HepG2 (cell line): Measurements from ENCODE around the gene OR2A2. TPM values are rescaled to one million over a fixed set of nuclear protein-coding genes. Genes with fewer than 3 reads are reported as not detected.
A peak's percentile ranks its signal among the peaks of the same experiment; 100 is the strongest.

Experiments used
- ATAC-seq: fragments of 200-7000 bp; cut with Tn5 transposase; 3 replicates; pipeline ENCODE4 v1.9.1; 2020; ENCODE audit warnings: mild to moderate bottlenecking, moderate library complexity
- BruUV-seq: library from RNA; stranded (reverse); fragments of 400-500 nt; replicated peaks from 2 replicates; lab custom pipeline; 2021; lab: Mats Ljungman, UMichigan
- CTCF ChIA-PET: fragments of 300-600 bp; formaldehyde crosslinking; extraction: SDS; loops from one replicate; lab custom pipeline; 2021; ENCODE audit warnings: low total read pairs, inconsistent platforms, low intra/inter-chr PET ratio; lab: Yijun Ruan, JAX
- POLR2A ChIA-PET: fragments of 350-600 bp; sonication (Branson Sonifier 250); formaldehyde crosslinking; loops from one replicate; lab custom pipeline; 2020; ENCODE audit warnings: antibody characterized with exemption, inconsistent platforms; lab: Yijun Ruan, JAX
- DNase-seq: peaks from one replicate; pipeline ENCODE4 v3.0.0-alpha.2; 2015; ENCODE audit warnings: low spot score
- FAIRE-seq: peaks from 3 replicates; lab custom pipeline; 2011; peaks lifted over from hg19 to GRCh38; lab: Jason Lieb, UNC
- H2AFZ ChIP-seq: one replicate; pipeline ENCODE4 v1.6.1; 2011; ENCODE audit warnings: low read length, inconsistent platforms
- H3K27ac ChIP-seq: fragments of 300-600 bp; 3 replicates; pipeline ENCODE4 v1.8.0; 2011; ENCODE audit warnings: mixed run types, mild to moderate bottlenecking, mixed read lengths, low read length, inconsistent platforms; ENCODE audit not compliant: insufficient read depth; ENCODE audit errors: extremely low read length
- H3K27me3 ChIP-seq, 2 experiments: fragments of 200-600 bp in 1 of 2; 2 replicates in 1 of 2; 3 replicates in 1 of 2; pipeline versions ENCODE4 v1.6.0 to v1.8.0; 2011; ENCODE audit warnings: low read length in 2 of 2, mild to moderate bottlenecking in 2 of 2, moderate library complexity in 2 of 2, inconsistent platforms in 1 of 2; ENCODE audit not compliant: insufficient read depth in 2 of 2, control insufficient read depth in 1 of 2
- H3K36me3 ChIP-seq, 2 experiments: fragments of 200-600 bp in 1 of 2; replicated peaks in 1 of 2; 2 replicates in 1 of 2; 3 replicates in 1 of 2; pipeline versions ENCODE4 v1.5.1 to v1.8.0; 2011; ENCODE audit warnings: low read length in 2 of 2, inconsistent platforms in 1 of 2; ENCODE audit not compliant: insufficient read depth in 2 of 2, control insufficient read depth in 1 of 2
- H3K4me1 ChIP-seq: 2 replicates; pipeline ENCODE4 v1.5.1; 2012; ENCODE audit warnings: low read length, inconsistent platforms; ENCODE audit not compliant: insufficient read depth
- H3K4me2 ChIP-seq: 2 replicates; pipeline ENCODE4 v1.6.0; 2011; ENCODE audit warnings: low read depth, low read length, inconsistent platforms
- H3K4me3 ChIP-seq, 3 experiments: fragments of 200-600 bp in 1 of 3; sonication (generic), shearing (Covaris generic) in 1 of 3; replicated peaks in 1 of 3; 2 replicates each; pipeline ENCODE4 v1.5.1; 2011 to 2016; ENCODE audit warnings: low read length in 3 of 3, inconsistent platforms in 2 of 3, low read depth in 2 of 3, mild to moderate bottlenecking in 2 of 3, control low read depth in 1 of 3, mixed read lengths in 1 of 3; ENCODE audit not compliant: insufficient read depth in 1 of 3
- H3K79me2 ChIP-seq: one replicate; pipeline ENCODE4 v1.6.1; 2011; ENCODE audit warnings: low read length, inconsistent platforms; ENCODE audit not compliant: insufficient read depth
- H3K9ac ChIP-seq: 2 replicates; pipeline ENCODE4 v1.6.0; 2011; ENCODE audit warnings: mild to moderate bottlenecking, low read depth, low read length, inconsistent platforms; ENCODE audit not compliant: insufficient read depth
- H3K9me3 ChIP-seq: 2 replicates; pipeline ENCODE4 v1.5.1; 2012; ENCODE audit warnings: mild to moderate bottlenecking, low read length
- H4K20me1 ChIP-seq: 2 replicates; pipeline ENCODE4 v1.6.0; 2011; ENCODE audit warnings: inconsistent platforms, mild to moderate bottlenecking, low read length, moderate library complexity; ENCODE audit not compliant: insufficient read depth
- CTCF ChIP-seq: sonication (generic); formaldehyde crosslinking; IDR thresholded peaks from 2 replicates; pipeline ENCODE4 v1.5.0; 2020; ENCODE audit warnings: mild to moderate bottlenecking, missing genetic modification reagents, moderate library complexity
- TRIM24 ChIP-seq: sonication (generic); formaldehyde crosslinking; IDR thresholded peaks from 2 replicates; pipeline ENCODE4 v1.8.0; 2022; ENCODE audit warnings: mild to moderate bottlenecking, missing genetic modification reagents
- ZBTB49 ChIP-seq: sonication (generic); formaldehyde crosslinking; IDR thresholded peaks from 2 replicates; pipeline ENCODE4 v1.4.0; 2020; ENCODE audit warnings: missing genetic modification reagents, borderline replicate concordance
- ZNF709 ChIP-seq: sonication (generic); formaldehyde crosslinking; IDR thresholded peaks from 2 replicates; pipeline ENCODE4 v1.5.0; 2020; ENCODE audit warnings: mild to moderate bottlenecking, missing genetic modification reagents
- WGBS: methylation state at CpG from one replicate; pipeline ENCODE4 v1.1.6; 2017; ENCODE audit warnings: low lambda C conversion rate; 5-methylcytosine and 5-hydroxymethylcytosine counted together
- in situ Hi-C: cut with HindIII; loops from 2 replicates; pipeline ENCODE4 v1.10.0; 2017; ENCODE audit warnings: low pct_unique_long_range_greater_than_20kb; ENCODE audit not compliant: extremely low pct_ligation_motif_present
- intact Hi-C: fragments of 100-400 bp; cut with micrococcal nuclease; formaldehyde crosslinking; loops from one replicate; pipeline ENCODE4 v1.10.0; 2022; ENCODE audit not compliant: unreplicated experiment
- polyA plus RNA-seq, 8 experiments: library from polyadenylated mRNA; depleted of rRNA in 3 of 8; stranded (reverse) in 7 of 8; unstranded in 1 of 8; fragments of >200 nt; fragmentation: Illumina TruSeq in 4 of 8; extraction: Trizol in 4 of 8; gene quantifications; 2 replicates each; pipeline versions ENCODE4 v1.2.1 to v1.2.3, GENCODE V29; 2011 to 2016; ENCODE audit warnings: low read depth in 4 of 8, missing spikeins in 1 of 8, mixed read lengths in 1 of 8; ENCODE audit not compliant: insufficient read depth in 1 of 8
- total RNA-seq, 5 experiments: library from RNA; depleted of rRNA; stranded (reverse); fragments of >200 nt; fragmentation: Illumina TruSeq; extraction: Trizol; gene quantifications; 2 replicates each; pipeline ENCODE4 v1.2.3, GENCODE V29; 2016; ENCODE audit warnings: low read depth in 1 of 5
- TF ChIP-seq, protein P1 (sequence below): sonication (generic); formaldehyde crosslinking; IDR thresholded peaks from 2 replicates; pipeline ENCODE4 v1.4.0; 2020; ENCODE audit warnings: mild to moderate bottlenecking, missing genetic modification reagents

The OR2A2 gene
- total and polyA plus RNA-seq, 2 of the 13 experiments (the other 11 are each of a cell fraction or from before 2014, with no cell fraction given): not detected

GRCh38 chr7:144109283-144109682, at the start of gene OR2A2 (continued):
- no peak for TF ChIP-seq ZBTB49
- TF ChIP-seq, protein P1, sequence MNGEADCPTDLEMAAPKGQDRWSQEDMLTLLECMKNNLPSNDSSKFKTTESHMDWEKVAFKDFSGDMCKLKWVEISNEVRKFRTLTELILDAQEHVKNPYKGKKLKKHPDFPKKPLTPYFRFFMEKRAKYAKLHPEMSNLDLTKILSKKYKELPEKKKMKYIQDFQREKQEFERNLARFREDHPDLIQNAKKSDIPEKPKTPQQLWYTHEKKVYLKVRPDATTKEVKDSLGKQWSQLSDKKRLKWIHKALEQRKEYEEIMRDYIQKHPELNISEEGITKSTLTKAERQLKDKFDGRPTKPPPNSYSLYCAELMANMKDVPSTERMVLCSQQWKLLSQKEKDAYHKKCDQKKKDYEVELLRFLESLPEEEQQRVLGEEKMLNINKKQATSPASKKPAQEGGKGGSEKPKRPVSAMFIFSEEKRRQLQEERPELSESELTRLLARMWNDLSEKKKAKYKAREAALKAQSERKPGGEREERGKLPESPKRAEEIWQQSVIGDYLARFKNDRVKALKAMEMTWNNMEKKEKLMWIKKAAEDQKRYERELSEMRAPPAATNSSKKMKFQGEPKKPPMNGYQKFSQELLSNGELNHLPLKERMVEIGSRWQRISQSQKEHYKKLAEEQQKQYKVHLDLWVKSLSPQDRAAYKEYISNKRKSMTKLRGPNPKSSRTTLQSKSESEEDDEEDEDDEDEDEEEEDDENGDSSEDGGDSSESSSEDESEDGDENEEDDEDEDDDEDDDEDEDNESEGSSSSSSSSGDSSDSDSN (CRISPR knock-in tag): no peak
- TF ChIP-seq TRIM24 (CRISPR knock-in tag): no peak

- ATAC-seq (no peak), DNase-seq (no peak), FAIRE-seq (no peak)
- WGBS: 14% methylated on average over 3 of the region's 3 CpGs
- intact Hi-C loops (no loop called here), in situ Hi-C loops (no loop called here)
- no peak overlapping the region for H3K9ac ChIP-seq
- no peak overlapping the region for H3K4me3 ChIP-seq
- H4K20me1 ChIP-seq: no peaks in the 10 kb centered on the region
- H3K9me3 ChIP-seq: no peaks in the 10 kb centered on the region
- H3K4me2 ChIP-seq: no peak overlapping the region
- H2AFZ ChIP-seq: no peak overlapping the region
- ChIA-PET POLR2A (no interaction called here), CTCF (no interaction called here)
- H3K4me1 ChIP-seq: no peaks in the 10 kb centered on the region
- TF ChIP-seq ZNF709 (CRISPR knock-in tag) (no peak), CTCF (peak; percentile 22; the same call in 1 of the 2 replicates)
- H3K27me3 ChIP-seq: no peaks in the 10 kb centered on the region
- BruUV-seq: no TSS peak
- no peaks in the 10 kb centered on the region for H3K36me3 ChIP-seq
- no peak overlapping the region for H3K27ac ChIP-seq
- H3K79me2 ChIP-seq: no peaks in the 10 kb centered on the region
Measured at GRCh38 chr7:144063710-144064109, 45.7 kb upstream of the OR2A2 start.
